NCI-H774 (cell line): ENCODE results near the gene GGA2.
"Not testable (repeated sequence)": the region's sequence is repeated elsewhere in the genome, so short reads cannot be mapped to it uniquely, and the experiment has no call there.

ENCODE experiments used
- DNase-seq: peaks from one replicate; lab custom pipeline; 2025; lab: John Stamatoyannopoulos, UW

GGA2 gene

DNA sequence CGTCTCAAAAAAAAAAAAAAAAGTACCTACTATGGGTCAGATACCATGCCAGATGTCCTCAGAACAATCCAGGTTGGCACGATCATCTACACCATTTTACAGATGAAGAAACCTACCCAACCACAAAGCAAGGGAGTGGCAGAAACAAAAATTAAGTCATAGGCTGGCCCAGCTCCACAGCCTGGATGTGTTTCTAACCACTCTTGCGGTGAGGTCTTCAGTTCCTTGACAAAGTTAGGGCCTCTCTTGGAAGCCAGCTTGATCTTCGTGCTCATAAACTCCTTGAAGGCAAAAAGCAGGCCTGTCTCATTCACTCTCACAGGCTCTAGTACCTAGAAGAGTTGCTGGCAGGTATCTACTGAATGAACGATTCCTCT, 6.2 kb downstream of the GGA2 start:
- no peak for DNase-seq

DNA sequence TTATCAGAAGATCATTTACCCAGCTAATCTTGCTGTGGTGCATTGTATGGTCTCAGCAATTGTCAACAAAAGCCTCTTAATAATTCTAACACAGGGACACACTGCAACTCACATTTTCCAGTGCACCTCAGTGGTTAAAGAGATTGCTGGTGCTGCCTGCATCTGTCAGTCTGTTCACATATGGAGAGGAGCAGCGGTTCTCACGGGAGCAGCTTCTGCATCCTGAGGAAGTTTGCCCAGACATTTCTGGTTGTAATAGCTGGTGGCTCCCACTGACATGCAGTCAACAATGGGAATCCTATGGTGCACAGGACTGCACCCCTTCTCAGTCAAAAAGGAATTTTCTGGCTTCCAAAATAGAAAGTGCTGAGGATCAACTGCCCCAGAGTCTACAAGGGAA, 7.8 kb downstream of the GGA2 start:
- DNase-seq, result no peak

DNA sequence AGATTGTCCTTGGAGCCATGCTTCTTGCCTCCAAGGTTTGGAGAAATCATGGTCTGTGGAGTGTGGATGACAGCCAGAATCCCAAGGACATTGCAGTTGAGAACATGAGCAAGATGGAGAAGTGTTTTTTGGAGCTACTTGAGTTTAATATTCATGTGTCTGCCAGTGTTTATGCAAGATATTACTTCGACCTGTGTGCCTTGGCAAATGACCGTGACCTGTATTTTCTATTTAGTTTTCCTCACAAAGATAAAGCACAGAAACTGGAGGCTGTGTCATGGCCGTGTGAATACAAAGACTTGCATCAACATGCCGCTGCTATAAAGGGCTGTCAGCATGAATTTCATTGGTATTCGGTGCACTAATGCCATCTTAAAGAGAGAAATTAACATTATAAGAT, 9.0 kb downstream of the GGA2 start:
- no peak for DNase-seq

DNA sequence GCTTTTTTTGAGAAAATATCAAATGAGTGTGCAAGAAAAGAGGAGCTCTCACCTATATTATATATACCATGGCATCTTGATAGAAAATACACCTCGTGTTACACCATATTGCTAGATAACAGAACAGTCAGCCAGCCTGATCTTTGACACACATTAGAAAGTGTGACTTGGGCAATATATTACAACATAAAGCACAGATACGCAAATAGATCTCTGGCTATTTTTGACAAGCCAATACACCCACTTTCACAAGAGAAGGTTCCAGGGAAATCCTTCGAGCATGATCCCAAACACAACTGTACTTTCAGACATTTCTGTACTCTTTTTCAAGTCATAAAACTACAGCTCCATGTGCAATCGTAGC, 9.4 kb downstream of the GGA2 start:
- no peak for DNase-seq

DNA sequence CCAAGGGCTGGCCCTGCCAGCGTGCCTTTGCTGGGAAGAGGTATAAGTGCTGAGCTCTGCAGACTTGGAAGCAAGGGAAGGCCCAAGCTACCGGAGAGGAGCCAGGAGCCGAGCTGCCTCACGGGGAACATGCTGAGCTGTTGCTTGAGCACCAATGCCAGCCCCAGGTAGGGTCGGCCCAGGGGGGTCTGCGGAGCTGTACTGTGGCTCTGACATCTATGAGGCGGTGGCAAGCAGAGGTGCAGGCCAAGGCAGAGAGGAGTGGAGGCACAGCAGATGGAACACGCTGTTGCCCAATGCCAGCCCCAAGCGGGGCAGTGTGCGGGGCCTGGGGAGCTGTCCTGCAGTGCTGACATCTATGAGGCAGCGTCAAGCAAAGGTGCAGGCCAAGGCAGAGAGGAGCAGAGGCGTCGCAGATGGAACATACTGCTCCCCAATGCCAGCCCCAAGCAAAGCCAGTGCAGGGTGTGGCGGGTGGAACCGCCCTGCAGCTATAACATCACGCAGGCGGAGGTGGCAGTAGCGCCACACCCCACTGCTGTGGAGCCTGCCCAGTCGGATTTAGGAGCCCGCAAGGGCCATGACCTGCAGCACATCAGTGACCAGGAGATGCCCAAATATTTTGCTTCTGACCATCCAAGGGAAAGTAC, 10.0 kb downstream of the GGA2 start:
- no peak for DNase-seq

DNA sequence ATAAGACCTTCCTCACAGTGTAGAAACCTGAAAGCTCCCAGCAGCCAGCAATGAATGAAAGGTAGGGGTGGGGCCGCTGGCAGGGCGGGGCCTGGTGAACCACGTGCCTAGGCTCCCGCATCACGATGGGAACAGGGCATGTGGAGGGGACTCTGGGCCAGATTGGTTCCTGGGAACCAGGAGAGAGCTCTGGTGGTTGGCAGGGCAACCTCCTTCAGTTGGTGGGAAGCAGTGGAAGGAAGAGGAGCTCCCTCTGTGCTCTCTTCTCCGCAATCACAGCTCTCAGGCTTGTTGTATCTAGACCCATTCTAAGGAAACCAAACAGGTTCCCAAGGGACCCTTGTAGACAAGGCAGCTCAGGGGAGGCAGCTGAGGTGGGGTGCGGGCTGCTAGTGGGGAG, 10.5 kb downstream of the GGA2 start:
- DNase-seq, result no peak

DNA sequence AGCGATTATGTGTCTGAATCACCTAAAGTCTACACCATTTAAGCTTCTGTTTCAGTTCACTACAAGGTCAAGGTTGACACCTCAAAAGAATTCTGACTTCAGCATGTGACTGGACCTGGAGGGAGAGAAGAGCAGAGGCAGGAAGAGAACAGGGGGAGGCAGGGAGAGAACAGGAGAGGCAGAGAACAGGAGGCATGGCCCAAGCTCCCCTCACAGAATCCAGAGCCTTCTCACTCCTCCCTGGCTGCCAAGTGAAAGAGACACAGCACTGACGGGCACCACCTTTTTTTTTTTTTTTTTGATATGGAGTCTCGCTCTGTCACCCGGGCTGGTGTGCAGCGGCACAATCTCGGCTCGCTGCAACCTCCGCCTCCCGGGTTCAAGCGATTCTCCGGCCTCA, 11.4 kb downstream of the GGA2 start:
- no peak for DNase-seq

DNA sequence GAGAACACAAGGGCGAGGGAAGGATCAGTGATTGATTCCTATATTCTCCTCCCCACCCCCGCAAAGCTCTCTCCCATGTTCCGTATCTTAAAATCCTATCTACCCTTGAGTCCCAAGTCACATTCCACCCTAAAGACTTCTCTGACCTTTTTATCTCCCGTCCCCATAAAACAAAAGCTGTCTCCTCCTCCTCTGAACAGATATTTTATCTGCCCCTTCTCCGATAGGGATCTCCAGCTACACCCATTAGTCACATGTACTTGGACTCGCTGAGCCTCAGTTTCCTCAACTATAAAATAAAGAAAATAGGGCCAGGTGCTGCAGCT, 12.8 kb downstream of the GGA2 start:
- DNase-seq, result no peak

DNA sequence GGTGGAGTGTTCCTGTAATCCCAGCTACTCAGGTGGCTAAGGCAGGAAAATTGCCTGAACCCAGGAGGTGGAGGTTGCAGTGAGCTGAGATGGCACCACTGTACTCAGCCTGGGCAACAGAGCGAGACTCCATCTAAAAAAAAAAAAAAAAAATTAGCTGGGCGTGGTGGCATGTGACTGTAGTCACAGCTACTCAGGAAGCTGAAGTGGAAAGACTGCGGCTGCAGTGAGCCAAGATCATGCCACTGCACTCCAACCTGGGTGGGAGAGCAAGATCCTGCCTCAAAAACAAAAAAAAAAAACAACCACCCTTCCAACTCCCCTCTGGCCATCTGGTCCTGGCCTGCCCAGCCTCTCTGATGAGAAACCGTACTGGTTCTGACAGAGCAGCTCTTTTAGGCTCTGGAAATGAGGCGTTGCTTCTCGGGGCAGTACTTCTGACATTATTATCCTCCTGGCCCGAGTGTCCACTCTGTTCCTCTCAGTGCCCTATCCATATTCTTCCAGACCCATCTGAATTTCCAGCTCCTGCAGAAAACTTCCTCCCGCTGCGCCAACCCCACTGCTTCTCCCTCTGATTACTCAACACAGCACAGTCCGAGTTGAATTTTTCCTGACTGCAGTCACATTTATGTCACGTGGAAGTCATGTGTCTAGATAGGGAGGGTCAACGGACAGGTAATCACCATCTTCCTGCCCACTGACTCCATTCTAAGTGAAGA, 13.3 kb downstream of the GGA2 start:
- DNase-seq, result no peak

DNA sequence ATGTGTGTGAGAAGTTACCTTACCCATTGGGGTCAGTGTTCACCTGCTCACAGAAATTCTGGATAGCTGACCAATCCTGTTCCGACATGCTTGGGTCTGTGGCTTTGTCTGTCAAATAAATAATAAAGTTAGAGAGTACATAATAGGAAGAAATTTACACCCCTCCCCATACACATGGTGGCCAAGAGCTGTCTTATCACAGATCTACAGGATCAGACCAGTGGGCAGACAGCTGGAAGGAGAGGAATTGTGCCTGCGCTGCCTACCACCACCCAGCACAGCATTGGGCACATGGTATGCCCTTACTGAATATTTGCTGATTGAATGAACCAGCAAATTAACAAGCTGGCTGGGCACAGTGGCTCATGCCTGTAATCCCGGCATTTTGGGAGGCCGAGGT, 14.6 kb downstream of the GGA2 start:
- no peak for DNase-seq

DNA sequence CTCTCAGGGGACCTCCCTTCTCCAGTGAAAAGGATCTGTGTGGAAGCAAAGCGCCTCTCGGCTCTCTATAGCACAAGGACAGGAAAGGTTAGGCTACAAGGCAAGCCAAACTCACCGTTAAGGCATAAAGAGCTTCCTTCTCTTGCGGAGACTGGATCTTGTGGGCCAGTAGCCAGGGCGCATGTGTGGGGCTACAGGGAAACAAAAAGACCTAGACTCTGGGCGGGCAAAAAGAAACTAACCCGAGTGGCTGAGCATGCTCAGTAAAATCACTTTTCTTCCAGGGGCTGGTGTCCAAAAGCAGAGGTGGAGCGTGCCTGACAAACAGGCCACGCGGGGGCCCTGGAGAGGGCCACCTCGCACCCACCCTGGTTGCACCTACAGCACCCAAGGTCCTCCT, 16.1 kb downstream of the GGA2 start:
- no peak for DNase-seq

DNA sequence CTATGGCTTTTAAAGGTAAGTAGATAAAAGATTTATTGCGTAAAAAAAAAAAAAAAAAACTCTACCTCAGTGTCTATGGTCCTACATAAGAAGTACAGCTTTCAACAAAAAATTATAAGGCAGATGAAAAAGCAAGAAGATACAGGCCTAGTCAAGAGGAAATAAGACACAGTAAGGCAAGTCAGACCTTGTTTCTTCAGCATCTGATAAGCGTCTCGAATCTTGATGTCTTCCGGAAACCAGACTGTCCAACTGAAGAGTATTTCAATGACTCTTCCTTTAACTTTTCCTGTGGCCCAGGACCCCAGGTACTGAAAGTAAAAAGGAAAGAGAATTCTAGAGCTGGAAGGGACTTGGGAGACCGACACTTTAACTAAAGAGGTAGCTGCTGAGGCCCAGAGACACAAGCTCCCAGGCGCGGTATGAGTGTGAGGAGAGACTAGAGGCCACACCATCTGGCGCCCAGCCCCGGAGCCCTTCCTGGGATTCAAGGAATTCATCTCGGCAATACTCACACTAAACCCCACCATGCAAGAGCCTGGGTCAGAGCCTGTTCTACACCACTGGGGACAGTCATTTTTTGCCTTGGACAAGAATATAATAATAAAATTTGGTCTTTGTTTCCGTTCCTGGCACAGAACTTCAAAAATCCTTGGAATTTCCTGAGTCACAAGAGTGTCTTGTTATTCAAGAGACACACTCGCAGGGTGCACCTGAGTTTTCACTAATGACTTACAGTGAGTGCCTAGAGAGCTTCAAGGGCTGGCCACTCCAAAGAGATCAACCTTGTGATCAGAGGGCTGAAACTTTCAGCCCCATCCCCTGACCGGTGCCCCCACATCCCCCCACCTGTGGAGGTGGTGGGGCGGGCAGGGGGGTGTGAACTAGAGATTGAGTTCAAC, 18.6 kb downstream of the GGA2 start:
- no peak for DNase-seq

DNA sequence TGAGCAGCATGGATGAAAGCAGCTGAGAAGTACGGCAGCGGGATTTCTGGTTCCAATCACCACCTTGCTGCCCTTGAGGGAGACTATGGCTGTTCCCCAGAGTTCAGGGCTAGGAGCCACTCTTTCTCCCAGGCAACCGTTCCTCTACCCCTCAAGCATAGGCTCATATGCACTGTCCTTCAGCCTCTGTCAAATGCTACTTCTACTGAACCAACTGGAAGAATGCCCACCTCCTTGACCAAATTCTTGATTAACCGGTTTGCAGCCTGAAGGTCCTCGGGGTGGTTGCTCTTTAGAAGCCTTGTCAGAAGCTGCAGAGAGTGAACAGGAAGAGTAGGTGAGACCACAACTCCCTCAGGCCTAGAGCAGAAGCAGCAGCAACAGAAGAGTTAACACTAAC, 23.8 kb downstream of the GGA2 start:
- no peak for DNase-seq

DNA sequence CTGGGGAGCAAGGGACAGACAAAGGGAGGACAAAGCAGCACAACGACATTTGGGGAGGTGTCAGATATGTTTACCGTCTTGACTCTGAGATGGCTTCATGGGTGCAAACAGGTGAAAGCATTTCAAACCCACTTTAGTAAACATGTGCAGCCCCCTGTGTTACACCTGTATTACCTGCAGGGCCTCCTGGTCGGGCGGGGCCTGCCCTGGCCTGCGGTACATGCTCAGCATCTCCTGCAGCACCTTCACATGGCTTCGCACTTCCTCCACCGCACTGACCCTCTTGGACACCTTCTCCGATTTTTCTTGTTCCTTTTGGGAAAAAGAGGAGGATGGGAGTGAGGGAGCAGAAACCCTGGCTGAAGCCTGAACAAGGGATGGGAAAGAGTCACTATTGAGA, 24.5 kb downstream of the GGA2 start:
- DNase-seq, result no peak

DNA sequence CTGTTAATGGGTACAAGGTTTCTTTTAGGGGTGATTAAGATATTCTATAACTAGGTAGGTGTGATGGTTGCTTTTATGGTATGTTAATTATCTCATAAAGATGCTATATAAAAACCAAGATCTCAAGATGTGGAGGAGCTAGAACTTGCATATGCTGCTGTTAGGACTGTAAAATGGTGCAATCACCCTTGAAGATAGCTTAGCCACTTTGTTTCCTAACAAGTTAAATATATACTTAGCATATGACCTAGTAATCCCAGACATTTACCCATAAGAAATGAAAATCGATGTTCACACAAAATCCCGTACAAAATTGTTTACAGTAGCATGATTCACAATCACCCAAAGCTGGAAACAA, 25.1 kb downstream of the GGA2 start:
- no peak for DNase-seq

DNA sequence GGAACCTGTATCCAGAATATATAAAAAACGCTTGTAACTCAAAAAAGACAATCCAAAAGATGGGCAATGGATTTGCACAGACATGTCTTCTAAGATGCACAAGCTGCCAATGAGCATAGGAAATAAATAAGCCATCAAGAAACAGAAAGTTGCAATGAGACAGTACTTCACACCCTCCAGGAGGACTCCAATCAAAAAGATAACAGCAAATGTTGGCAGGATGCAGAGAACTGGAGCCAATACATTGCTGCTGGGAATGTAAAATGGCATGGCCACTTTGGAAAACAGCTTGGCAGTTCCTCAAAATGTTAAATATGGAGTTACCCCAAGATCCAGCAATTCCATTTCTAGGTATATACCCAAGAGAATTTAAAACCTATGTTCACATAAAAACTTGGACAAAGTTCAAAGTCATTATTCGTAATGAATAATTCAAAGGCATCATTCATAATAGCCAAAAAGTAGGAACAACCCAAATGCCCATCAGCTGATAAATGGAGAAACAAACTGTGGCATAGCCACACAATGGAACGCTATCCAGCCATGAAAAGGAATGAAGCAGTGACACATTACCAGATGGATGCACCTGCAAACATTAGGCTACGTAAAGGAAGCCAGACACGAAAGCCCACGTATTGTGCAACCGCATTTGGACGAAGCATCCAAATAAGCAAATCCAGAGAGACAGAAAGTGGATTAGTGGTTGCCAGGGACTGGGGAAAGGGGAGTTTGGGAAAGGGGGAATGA, 25.6 kb downstream of the GGA2 start:
- no peak for DNase-seq

DNA sequence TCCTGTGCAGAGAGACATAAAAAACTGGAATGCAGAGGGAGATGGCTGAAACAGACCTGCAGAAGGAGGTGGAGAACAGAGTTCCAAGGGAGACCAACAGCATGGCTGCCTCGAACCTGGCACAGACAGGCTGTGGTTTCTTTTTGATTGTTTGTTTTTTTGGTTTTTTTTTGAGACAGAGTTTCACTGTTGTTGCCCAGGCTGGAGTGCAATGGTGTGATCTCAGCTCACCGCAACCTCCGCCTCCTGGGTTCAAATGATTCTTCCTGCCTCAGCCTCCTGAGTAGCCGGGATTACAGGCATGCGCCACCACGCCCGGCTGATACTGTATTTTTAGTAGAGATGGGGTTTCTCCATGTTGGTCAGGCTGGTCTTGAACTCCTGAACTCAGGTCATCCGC, 26.8 kb downstream of the GGA2 start:
- DNase-seq, result not testable (repeated sequence)

DNA sequence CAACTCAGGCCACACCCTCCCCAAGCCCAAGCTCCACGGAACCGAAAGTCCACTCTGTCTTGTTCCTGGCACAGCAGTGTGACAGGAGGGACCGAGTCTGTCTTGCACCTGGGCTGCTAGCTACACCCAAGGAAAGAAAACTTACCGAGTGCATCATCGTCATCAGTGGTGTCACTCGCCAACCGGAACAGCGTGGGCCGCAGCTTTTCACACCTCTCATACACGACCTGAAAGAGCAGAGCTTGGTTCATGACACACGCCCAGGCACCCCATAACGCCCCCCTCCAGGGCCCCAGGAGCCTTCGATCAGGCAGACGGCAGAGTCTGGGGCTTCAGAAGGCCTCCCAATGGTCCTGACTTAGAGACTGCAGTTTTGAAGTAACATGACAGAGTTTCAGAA, 27.5 kb downstream of the GGA2 start:
- no peak for DNase-seq

DNA sequence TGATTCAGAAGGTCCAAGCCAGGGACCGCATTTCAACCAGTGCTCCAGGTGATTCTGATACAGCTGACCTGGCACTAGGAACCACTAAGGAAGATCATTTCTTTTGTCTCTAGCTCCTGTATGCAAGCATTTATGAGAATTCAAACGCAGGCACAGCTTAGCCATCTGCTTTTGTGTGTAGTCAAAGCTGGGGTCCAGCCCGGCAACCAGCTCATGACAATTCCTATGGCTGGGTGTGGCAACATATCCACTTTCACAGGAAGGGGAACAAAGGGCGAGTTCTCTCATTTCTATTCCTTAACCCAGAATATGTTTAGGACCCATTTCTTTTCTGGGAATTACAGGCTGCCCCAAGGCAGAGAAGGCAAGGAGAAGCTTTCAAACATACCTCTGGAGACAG, 30.0 kb downstream of the GGA2 start:
- no peak for DNase-seq

DNA sequence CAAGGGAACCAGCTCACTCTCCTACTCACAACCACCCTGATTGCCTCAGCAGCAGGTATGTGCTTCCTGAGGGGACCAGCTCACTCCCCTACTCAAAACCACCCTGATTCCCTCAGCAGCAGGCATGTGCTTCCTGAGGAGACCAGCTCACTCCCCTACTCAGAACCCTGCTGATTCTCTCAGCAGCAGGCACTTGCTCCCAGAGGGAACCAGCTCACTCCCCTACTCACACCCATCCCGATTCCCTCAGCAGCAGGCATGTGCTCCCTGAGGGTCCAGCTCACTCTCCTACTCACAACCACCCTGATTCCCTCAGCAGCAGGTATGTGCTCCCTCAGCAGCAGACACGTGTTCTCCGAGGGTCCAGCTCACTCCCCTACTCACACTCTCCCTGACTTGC, 31.2 kb downstream of the GGA2 start:
- DNase-seq, result no peak

DNA sequence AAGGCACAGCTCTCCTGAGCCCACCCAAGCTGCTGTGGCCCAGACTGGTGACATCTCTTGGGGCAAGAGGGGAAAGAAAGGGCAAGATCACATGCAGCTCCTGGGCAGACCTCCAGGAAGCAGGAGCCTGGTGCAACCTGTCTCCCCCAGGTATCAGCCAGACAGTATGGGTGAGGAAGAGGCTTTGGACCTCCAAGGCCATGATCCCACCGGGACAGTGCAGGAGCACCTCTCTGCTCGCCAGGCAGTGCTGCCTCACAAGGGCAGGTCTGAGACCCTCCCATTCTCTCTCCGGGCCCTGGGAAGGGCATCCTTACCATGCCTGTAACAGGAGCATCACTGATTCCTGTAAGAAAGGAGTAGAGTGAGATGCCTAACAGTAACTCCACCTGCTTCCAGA, 31.7 kb downstream of the GGA2 start:
- no peak for DNase-seq

DNA sequence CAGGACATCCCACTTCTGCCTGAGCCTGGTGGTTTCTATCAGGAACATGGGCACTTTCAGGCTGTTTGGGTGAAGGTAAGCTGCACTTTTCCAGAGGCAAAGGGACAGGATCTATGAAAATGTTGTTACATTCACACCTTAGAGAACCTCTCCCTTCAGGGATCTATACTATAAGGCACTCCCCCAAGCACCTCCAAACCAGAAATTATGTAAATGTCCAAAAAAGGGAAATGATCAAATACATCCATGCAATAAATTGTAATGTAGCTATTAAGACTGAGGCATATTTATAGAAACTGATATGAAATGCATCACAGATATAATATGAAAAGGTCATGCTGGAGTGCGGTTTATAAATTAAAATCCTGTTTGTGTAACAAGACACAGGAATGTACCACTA, 34.0 kb downstream of the GGA2 start:
- DNase-seq, result no peak

DNA sequence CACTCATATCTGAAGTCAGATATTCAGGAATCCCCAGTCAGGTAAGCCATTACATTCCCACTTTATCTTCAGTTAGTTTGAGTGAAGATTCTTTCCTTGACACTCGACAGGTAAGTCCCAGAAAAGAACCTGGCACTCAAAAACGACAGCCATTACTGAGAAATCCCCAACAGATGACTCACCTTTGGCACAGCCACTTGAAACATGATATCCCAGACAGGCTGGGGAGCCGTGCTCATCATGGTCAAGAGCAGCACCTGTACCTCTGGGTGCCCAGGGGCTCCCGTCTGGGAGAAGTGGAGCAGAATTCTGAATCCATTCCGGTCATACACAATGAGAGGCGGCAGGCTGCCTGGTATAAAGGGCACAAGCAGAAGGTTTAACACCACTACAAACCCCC, 40.5 kb downstream of the GGA2 start:
- peak; percentile 32 for DNase-seq
